HepG2 (cell line): Measurements from ENCODE around the gene LRP2.

Source experiments
- CREM ChIP-seq, 2 experiments: sonication (generic) in 1 of 2; formaldehyde crosslinking in 1 of 2; IDR thresholded peaks; 2 replicates each; pipeline versions ENCODE4 v1.4.0 to v1.6.1; 2016 to 2020; ENCODE audit warnings: antibody characterized with exemption in 1 of 2, mild to moderate bottlenecking in 1 of 2, missing genetic modification reagents in 1 of 2
- ZBTB7A ChIP-seq: sonication (generic); formaldehyde crosslinking; IDR thresholded peaks from 2 replicates; pipeline ENCODE4 v1.8.0; 2022; ENCODE audit warnings: mild to moderate bottlenecking, missing genetic modification reagents

DNA sequence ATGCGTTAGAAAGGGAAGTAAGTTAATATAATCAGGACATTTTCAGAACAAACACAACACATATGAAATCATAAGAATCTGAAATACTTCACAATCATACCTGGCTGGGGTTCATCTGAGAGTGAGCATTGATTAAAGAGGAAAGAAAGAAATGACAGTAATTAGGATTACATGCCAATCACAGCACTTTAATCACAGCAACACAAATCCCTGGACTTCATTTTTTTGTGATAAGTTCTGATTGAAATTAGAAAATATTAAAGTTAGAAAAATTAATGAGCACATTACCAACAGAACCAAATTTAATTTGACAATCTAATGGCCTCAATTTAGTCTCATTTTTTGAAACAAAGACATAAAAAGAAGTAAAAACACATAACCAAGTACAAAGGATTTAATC lies 121.9 kb downstream of the LRP2 start:
- TF ChIP-seq ZBTB7A (CRISPR knock-in tag): no peak
- no peak for TF ChIP-seq CREM (IDR thresholded peaks at IDR 0.05)
- no peak for TF ChIP-seq CREM (CRISPR knock-in tag; IDR thresholded peaks at IDR 0.05)
